Mesothelial cell of epicardium (in vitro differentiated cells): ENCODE data around the gene YPEL1. TPM values are rescaled to one million over a fixed set of nuclear protein-coding genes. Genes with fewer than 3 reads are reported as not detected.

ENCODE experiments used
- DNase-seq, 2 experiments: peaks; one replicate each; pipeline ENCODE4 v3.0.0; 2021; ENCODE audit warnings: low spot score in 2 of 2; ENCODE audit not compliant: unreplicated experiment in 2 of 2
- H3K27ac Mint-ChIP-seq: 2 replicates; pipeline ENCODE4 v1.8.0; 2021; ENCODE audit warnings: mixed read lengths
- H3K27me3 Mint-ChIP-seq: 2 replicates; pipeline ENCODE4 v1.8.0; 2021; ENCODE audit warnings: low read depth, mixed read lengths
- H3K36me3 Mint-ChIP-seq: 2 replicates; pipeline ENCODE4 v1.8.0; 2021; ENCODE audit warnings: mixed read lengths
- H3K4me1 Mint-ChIP-seq: 2 replicates; pipeline ENCODE4 v1.8.0; 2021; ENCODE audit warnings: mixed read lengths
- H3K4me3 Mint-ChIP-seq: 2 replicates; pipeline ENCODE4 v1.8.0; 2021; ENCODE audit warnings: mild to moderate bottlenecking, moderate library complexity, mixed read lengths
- H3K9me3 Mint-ChIP-seq: 2 replicates; pipeline ENCODE4 v1.8.0; 2021; ENCODE audit warnings: mixed read lengths
- CTCF ChIP-seq: fragments of 200-600 bp; sonication (generic); IDR thresholded peaks from one replicate; pipeline ENCODE4 v1.5.0; 2021; ENCODE audit warnings: antibody characterized with exemption; ENCODE audit not compliant: unreplicated experiment
- total RNA-seq: library from RNA; stranded (reverse); gene quantifications from 3 replicates; pipeline ENCODE4 v1.2.1, GENCODE V29; 2021

The YPEL1 gene
- total RNA-seq, 1 donor from 2014 or later, result 17.2 TPM

- H3K4me1 Mint-ChIP-seq, result no peaks in the 10 kb centered on the region
- H3K27me3 Mint-ChIP-seq, result no peaks in the 10 kb centered on the region
- no peak for DNase-seq
- H3K9me3 Mint-ChIP-seq, result no peaks in the 10 kb centered on the region
- H3K4me3 Mint-ChIP-seq, result no peak overlapping the region
- H3K27ac Mint-ChIP-seq, result no peak overlapping the region
- TF ChIP-seq CTCF, result no peak
- H3K36me3 Mint-ChIP-seq, result peaks cover 24% of the 10 kb centered on the region
These were observed 26.5 kb upstream of the YPEL1 start for GRCh38 chr22:21761994-21762680.

- H3K4me3 Mint-ChIP-seq, result no peak overlapping the region
- peaks cover under 1% of the 10 kb centered on the region for H3K4me1 Mint-ChIP-seq
- no peaks in the 10 kb centered on the region for H3K27me3 Mint-ChIP-seq
- peaks cover 18% of the 10 kb centered on the region for H3K36me3 Mint-ChIP-seq
- DNase-seq, result no peak
- H3K9me3 Mint-ChIP-seq, result no peaks in the 10 kb centered on the region
- no peak for TF ChIP-seq CTCF
- H3K27ac Mint-ChIP-seq, result no peak overlapping the region
These were observed 25.5 kb upstream of the YPEL1 start for GRCh38 chr22:21761086-21761485.

- no peak overlapping the region for H3K27ac Mint-ChIP-seq
- DNase-seq, result no peak
- no peak overlapping the region for H3K4me3 Mint-ChIP-seq
- no peak for TF ChIP-seq CTCF
- H3K36me3 Mint-ChIP-seq, result peaks cover 16% of the 10 kb centered on the region
- no peaks in the 10 kb centered on the region for H3K27me3 Mint-ChIP-seq
- H3K4me1 Mint-ChIP-seq, result peaks cover 5% of the 10 kb centered on the region
- no peaks in the 10 kb centered on the region for H3K9me3 Mint-ChIP-seq
These were observed 25.0 kb upstream of the YPEL1 start for GRCh38 chr22:21760640-21761039.

GRCh38 chr22:21759646-21760376, 24.2 kb upstream of the YPEL1 start:
- H3K27me3 Mint-ChIP-seq, result no peaks in the 10 kb centered on the region
- H3K36me3 Mint-ChIP-seq, result peaks cover 12% of the 10 kb centered on the region

GRCh38 chr22:21759093-21759492, 23.5 kb upstream of the YPEL1 start:
- Mint-ChIP-seq H3K4me1 (peaks cover 13% of the 10 kb centered on the region), H3K9me3 (no peaks in the 10 kb centered on the region), H3K27ac (no peak overlapping the region), H3K4me3 (no peak overlapping the region), H3K27me3 (no peaks in the 10 kb centered on the region), H3K36me3 (peaks cover 12% of the 10 kb centered on the region)
- no peak for TF ChIP-seq CTCF
- DNase-seq, result no peak

More at GRCh38 chr22:21759646-21760376, 24.2 kb upstream of the YPEL1 start:
- Mint-ChIP-seq H3K4me3 (no peak overlapping the region), H3K4me1 (peaks cover 10% of the 10 kb centered on the region), H3K9me3 (no peaks in the 10 kb centered on the region), H3K27ac (no peak overlapping the region)
- TF ChIP-seq CTCF, result no peak
- DNase-seq, result no peak
